Epithelial cell of proximal tubule (primary cell): ENCODE measurements around the gene UBE2D2. TPM values are rescaled to one million over a fixed set of nuclear protein-coding genes. Genes with fewer than 3 reads are reported as not detected.
"Not testable (repeated sequence)": the region's sequence is repeated elsewhere in the genome, so short reads cannot be mapped to it uniquely, and the experiment has no call there.

Experiments used
- DNase-seq: peaks from one replicate; pipeline ENCODE4 v3.0.0-alpha.2; 2011; ENCODE audit warnings: low read depth
- H3K4me3 ChIP-seq: 2 replicates; pipeline ENCODE4 v1.5.1; 2011; ENCODE audit warnings: low read depth, mild to moderate bottlenecking, low read length
- total RNA-seq: library from RNA; depleted of rRNA; stranded (reverse); fragments of >200 nt; gene quantifications from 2 replicates; pipeline ENCODE4 v1.2.3, GENCODE V29; 2015
- TF ChIP-seq, protein P1 (sequence below): conservative IDR thresholded peaks from 2 replicates; pipeline ENCODE4 v1.5.1; 2012; ENCODE audit warnings: low read depth, mild to moderate bottlenecking, low read length

The UBE2D2 gene
- total RNA-seq, 1 donor from 2014 or later = 205 TPM

DNA sequence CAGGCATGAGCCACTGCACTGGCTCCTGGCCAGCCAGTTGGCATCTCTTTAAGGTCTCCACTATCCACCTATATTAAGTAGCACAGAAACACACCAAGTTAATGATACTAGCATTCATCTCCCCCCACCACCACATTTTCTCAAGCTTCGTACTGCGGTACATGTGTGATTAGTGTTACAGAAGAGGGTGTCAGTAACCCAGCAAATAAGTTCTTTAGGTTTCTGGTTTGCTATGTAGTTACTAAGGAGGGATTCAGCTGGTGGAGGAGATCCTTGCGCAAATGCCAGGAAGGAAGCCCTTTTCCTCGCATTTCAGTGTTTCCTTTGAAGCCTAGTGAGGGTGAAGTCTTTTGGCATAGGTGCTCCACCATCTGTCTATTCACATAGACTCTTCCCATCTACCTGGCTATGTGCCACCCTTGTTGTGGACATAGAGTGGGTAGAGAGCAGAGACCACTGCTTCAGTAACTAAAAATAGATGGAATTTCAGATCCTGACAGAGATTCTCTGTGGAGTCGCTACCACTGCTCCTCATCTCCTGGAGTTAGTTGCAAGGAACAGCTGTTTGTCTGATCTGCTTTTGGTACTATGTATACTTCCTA is 16.7 kb downstream of the UBE2D2 start:
- no peak overlapping the region for H3K4me3 ChIP-seq
- TF ChIP-seq, protein P1, sequence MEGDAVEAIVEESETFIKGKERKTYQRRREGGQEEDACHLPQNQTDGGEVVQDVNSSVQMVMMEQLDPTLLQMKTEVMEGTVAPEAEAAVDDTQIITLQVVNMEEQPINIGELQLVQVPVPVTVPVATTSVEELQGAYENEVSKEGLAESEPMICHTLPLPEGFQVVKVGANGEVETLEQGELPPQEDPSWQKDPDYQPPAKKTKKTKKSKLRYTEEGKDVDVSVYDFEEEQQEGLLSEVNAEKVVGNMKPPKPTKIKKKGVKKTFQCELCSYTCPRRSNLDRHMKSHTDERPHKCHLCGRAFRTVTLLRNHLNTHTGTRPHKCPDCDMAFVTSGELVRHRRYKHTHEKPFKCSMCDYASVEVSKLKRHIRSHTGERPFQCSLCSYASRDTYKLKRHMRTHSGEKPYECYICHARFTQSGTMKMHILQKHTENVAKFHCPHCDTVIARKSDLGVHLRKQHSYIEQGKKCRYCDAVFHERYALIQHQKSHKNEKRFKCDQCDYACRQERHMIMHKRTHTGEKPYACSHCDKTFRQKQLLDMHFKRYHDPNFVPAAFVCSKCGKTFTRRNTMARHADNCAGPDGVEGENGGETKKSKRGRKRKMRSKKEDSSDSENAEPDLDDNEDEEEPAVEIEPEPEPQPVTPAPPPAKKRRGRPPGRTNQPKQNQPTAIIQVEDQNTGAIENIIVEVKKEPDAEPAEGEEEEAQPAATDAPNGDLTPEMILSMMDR = no peak
- no peak for DNase-seq

DNA sequence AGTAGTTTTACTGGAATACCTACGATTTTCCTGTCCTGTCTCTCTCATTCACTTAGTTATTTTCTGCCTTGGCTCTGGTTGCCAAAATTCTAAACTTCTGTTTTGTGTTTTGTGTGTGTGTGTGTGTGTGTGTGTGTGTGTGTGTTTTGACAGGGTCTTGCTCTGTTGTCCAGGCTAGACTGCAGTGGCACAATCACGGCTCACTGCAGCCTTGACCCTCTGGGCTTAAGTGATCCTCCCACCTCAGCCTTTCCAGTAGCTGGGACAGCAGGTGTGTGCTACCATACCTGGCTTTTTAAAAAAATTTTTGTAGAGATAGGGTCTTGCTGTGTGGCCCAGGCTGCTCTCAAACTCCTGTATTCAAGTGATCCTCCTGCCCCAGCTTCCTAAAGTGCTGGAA is 17.2 kb downstream of the UBE2D2 start:
- no peak for DNase-seq
- TF ChIP-seq, protein P1 = no peak
- H3K4me3 ChIP-seq = no peak overlapping the region

DNA sequence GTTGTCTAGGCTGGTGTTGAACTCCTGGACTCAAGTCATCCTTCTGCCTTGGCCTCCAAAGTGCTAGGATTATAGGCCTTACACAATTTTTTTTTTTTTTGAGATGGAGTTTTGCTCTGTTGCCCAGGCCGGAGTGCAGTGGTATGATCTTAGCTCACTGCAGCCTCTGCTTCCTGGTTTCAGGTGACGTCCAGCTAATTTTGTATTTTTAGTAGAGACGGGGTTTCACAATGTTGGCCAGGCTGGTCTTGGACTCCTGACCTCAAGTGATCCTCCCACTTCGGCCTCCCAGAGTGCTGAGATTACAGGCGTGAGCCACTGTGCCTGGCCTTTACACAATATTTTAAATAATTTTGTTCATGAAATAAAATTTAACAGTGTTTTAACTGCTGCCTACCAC is 21.0 kb downstream of the UBE2D2 start:
- H3K4me3 ChIP-seq, DNase-seq: not testable (repeated sequence)

DNA sequence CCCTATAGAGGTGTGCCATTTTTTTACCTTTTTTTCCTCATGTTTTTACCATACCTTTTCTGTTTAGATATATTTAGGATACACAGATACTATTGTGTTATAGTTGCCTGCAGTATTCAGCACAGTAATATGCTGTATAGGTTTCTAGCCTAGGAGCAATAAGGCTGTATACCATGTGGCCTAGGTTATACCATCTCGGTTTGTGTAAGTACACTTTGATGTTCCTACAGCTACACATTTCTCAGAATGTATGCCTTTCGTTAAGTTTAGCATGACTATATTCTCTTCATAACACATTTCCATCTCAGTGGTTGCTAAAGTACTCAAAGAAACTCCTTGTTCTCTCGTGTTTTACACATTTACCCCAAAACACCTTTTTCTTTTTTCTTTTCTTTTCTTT is 23.0 kb downstream of the UBE2D2 start:
- TF ChIP-seq, protein P1 = no peak
- DNase-seq = no peak
- H3K4me3 ChIP-seq = no peak overlapping the region

DNA sequence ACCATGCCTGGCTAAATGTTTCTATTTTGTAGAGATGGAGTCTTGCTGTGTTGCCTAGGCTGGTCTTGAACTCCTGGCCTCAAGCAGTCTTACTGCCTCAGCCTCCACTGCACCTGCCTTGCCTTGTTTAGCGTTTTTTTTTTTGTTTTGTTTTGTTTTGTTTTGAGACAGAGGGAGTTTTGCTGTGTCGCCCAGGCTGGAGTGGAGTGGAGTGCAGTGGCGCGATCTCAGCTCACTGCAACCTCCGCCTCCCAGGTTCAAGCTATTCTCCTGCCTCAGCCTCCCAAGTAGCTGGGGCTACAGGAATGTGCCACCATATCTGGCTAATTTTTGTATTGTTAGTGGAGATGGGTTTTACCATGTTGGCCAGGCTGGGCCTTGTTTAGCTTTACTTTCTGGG is 27.0 kb downstream of the UBE2D2 start:
- not testable (repeated sequence) for DNase-seq

DNA sequence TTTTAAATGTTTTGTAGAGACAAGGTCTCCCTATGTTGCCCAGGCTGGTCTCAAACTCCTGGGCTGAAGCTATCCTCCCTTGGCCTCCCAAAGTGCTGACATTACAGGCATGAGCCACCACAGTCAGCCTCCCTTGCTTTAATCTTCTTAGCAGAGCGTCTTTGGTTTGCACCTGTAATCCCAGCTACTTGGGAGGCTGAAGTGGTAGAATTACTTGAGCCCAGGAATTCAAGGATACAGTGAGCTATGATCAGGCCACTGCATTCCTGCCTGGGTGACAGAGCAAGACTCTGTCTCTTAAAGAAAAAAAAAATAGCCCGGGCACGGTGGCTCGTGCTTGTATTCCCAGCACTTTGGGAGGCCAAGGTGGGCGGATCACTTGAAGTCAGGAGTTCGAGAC is 27.8 kb downstream of the UBE2D2 start:
- TF ChIP-seq, protein P1 = no peak
- H3K4me3 ChIP-seq = no peak overlapping the region
- no peak for DNase-seq

More for the DNA sequence above, 27.0 kb downstream of the UBE2D2 start:
- not testable (repeated sequence) for H3K4me3 ChIP-seq

DNA sequence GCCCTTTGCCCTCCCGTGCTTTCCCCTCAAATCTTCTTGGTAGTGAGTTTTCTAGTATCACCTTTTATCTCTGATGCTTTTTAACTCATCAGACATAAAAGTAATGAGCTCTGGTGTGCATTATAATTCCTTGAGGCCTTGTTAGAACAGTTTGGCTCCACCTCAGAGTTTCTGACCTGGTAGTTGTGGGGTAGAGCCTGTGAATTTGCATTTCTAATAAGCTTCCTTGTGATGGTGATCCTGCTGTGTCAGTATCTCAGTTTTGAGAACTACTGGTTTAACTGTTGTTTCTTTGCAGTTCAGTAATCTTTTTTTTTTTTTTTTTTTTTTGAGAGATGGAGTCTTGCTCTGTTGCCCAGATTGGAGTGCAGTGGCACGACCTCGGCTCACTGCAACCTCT is 31.1 kb downstream of the UBE2D2 start:
- no peak overlapping the region for H3K4me3 ChIP-seq
- TF ChIP-seq, protein P1 = no peak
- no peak for DNase-seq

DNA sequence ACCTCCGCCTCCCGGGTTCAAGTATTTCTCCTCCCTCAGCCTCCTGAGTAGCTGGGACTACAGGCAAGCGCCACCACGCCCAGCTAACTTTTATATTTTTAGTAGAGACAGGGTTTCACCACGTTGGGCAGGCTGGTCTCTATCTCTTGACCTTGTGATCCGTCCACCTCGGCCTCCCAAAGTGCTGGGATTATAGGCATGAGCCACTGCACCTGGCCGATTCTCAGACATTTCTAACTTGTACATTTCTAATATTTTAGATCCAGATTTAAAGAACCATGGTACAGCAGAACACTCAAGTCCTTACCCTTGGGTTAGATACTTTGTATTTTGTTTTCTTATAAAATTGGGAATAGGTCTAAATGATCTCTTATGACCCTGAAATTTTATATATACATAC is 31.9 kb downstream of the UBE2D2 start:
- DNase-seq, H3K4me3 ChIP-seq: not testable (repeated sequence)

DNA sequence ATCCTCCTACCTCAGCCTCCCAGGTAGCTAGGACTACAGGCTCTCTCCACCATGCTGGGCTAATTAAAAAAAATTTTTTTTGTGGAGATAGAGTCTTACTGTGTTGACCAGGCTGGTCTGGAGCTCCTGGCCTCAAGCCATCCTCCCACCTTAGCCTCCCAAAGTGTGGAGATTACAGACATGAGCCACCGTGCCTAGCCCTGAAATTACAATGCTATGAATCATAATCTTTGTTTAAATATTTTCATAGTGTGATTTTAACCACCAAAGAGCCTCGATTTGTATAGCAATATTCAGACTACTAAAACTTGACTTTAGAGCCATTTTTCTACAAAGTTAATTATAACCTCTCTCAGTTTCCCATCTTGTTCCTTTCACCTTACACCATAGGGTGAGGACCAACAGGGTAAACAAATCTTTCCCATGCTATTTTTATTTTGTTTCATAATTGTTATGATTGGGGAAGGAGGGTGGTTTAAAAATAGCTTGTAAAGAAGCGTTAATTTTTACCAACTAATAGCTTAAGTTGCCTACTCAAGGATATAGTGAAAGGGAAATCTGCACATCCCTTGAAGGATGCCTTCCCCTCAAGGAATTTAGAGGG is 32.7 kb downstream of the UBE2D2 start:
- no peak overlapping the region for H3K4me3 ChIP-seq
- DNase-seq = no peak
- TF ChIP-seq, protein P1 = no peak
